OCI-LY7 (cell line): ENCODE measurements around the gene MAP3K20. TPM values are rescaled to one million over a fixed set of nuclear protein-coding genes. Genes with fewer than 3 reads are reported as not detected.

Experiments used
- BruUV-seq: library from RNA; stranded (reverse); fragments of 400-500 nt; replicated peaks from 2 replicates; lab custom pipeline; 2021; lab: Mats Ljungman, UMichigan
- CTCF ChIA-PET: fragments of 300-600 bp; sonication (Branson Sonifier 250); formaldehyde crosslinking; loops from one replicate; lab custom pipeline; 2022; ENCODE audit warnings: antibody characterized with exemption; ENCODE audit not compliant: unreplicated experiment; lab: Charles Lee
- POLR2A ChIA-PET: fragments of 300-600 bp; sonication (Branson Sonifier 250); formaldehyde crosslinking; loops from one replicate; lab custom pipeline; 2022; ENCODE audit warnings: antibody characterized with exemption; lab: Charles Lee
- DNase-seq: peaks from one replicate; pipeline ENCODE4 v3.0.0-alpha.2; 2015; ENCODE audit warnings: low spot score
- H2AFZ ChIP-seq: fragments of 200-600 bp; sonication (generic), shearing (Covaris generic); 2 replicates; pipeline ENCODE4 v1.6.1; 2014; ENCODE audit warnings: mild to moderate bottlenecking, antibody characterized with exemption, low read length, moderate library complexity
- H3K27ac ChIP-seq: fragments of 200-600 bp; sonication (generic); 2 replicates; pipeline ENCODE4 v1.5.1; 2014; ENCODE audit warnings: mixed run types, low read depth, mild to moderate bottlenecking, moderate library complexity, low read length, inconsistent platforms; ENCODE audit not compliant: poor library complexity, severe bottlenecking
- H3K36me3 ChIP-seq: fragments of 200-600 bp; sonication (generic); 2 replicates; pipeline ENCODE4 v1.6.1; 2014; ENCODE audit warnings: mild to moderate bottlenecking, antibody characterized with exemption, low read length, moderate library complexity, mixed read lengths; ENCODE audit not compliant: insufficient read depth
- H3K4me1 ChIP-seq: fragments of 200-600 bp; sonication (generic); 2 replicates; pipeline ENCODE4 v1.5.1; 2014; ENCODE audit warnings: mild to moderate bottlenecking, low read length; ENCODE audit not compliant: insufficient read depth, poor library complexity, severe bottlenecking
- H3K4me2 ChIP-seq: fragments of 200-600 bp; sonication (generic); 2 replicates; pipeline ENCODE4 v1.6.1; 2014; ENCODE audit warnings: mild to moderate bottlenecking, low read length
- H3K4me3 ChIP-seq: fragments of 200-600 bp; sonication (generic); 2 replicates; pipeline ENCODE4 v1.5.1; 2014; ENCODE audit warnings: mild to moderate bottlenecking, low read depth, low read length; ENCODE audit not compliant: poor library complexity, severe bottlenecking
- H3K79me2 ChIP-seq: fragments of 200-600 bp; sonication (generic); 2 replicates; pipeline ENCODE4 v1.6.1; 2016; ENCODE audit warnings: low read depth, mild to moderate bottlenecking, low read length, moderate library complexity, mixed read lengths; ENCODE audit not compliant: insufficient read depth
- H3K9me2 ChIP-seq: fragments of 200-600 bp; sonication (generic); 2 replicates; pipeline ENCODE4 v1.6.1; 2016; ENCODE audit warnings: mild to moderate bottlenecking, low read length, mixed read lengths; ENCODE audit not compliant: insufficient read depth
- H3K9me3 ChIP-seq: fragments of 200-600 bp; sonication (generic); 2 replicates; pipeline ENCODE4 v1.6.1; 2014; ENCODE audit warnings: mild to moderate bottlenecking, mixed run types, low read length, mixed read lengths
- H4K20me1 ChIP-seq: fragments of 200-600 bp; sonication (generic); 2 replicates; pipeline ENCODE4 v1.6.1; 2014; ENCODE audit warnings: mild to moderate bottlenecking, antibody characterized with exemption, low read length, moderate library complexity, mixed read lengths; ENCODE audit not compliant: insufficient read depth
- CTCF ChIP-seq: fragments of 200-600 bp; sonication (generic); conservative IDR thresholded peaks from 2 replicates; pipeline ENCODE4 v1.5.1; 2014; ENCODE audit warnings: mild to moderate bottlenecking, antibody characterized with exemption, low read length, moderate library complexity, mixed read lengths
- EZH2phosphoT487 ChIP-seq: fragments of 200-600 bp; sonication (generic); IDR thresholded peaks from 2 replicates; pipeline ENCODE4 v1.6.1; 2018; ENCODE audit warnings: low read depth, borderline replicate concordance, mild to moderate bottlenecking, mixed run types, antibody characterized with exemption, low read length, moderate library complexity, mixed read lengths
- intact Hi-C: fragments of 100-400 bp; cut with micrococcal nuclease; formaldehyde crosslinking; loops from one replicate; pipeline ENCODE4 v1.10.0; 2022; ENCODE audit not compliant: unreplicated experiment
- total RNA-seq, 2 experiments: library from RNA; depleted of rRNA in 1 of 2; stranded (reverse); fragments of >200 nt in 1 of 2; shearing (Covaris generic) in 1 of 2; gene quantifications; 2 replicates each; pipeline ENCODE4 v1.2.3, GENCODE V29; 2014 to 2022

The MAP3K20 gene
- total RNA-seq, 2 experiments from 2014 or later, result 8.2 to 17.9 TPM

- no peak for DNase-seq
- POLR2A ChIA-PET, result interaction anchor here (0.7 to 1.1 kb wide), 3 partner anchors 111 to 155 kb away, joined by 3 to 5 read pairs (median 4); no protein-coding TSS in a partner anchor
- H3K27ac ChIP-seq, result no peak overlapping the region
- TF ChIP-seq CTCF (no peak), EZH2phosphoT487 (no peak)
- no peak overlapping the region for H3K4me2 ChIP-seq
- no peaks in the 10 kb centered on the region for H3K4me1 ChIP-seq
- BruUV-seq, result no TSS peak
- CTCF ChIA-PET, result no interaction called here
- intact Hi-C loops, result no loop called here
- H3K9me3 ChIP-seq, result no peaks in the 10 kb centered on the region
- H4K20me1 ChIP-seq, result no peaks in the 10 kb centered on the region
- no peaks in the 10 kb centered on the region for H3K9me2 ChIP-seq
- H3K79me2 ChIP-seq, result no peaks in the 10 kb centered on the region
- no peak overlapping the region for H3K4me3 ChIP-seq
- H3K36me3 ChIP-seq, result no peaks in the 10 kb centered on the region
- no peak overlapping the region for H2AFZ ChIP-seq
Observed at GRCh38 chr2:173181982-173182381, 106.3 kb downstream of the MAP3K20 start.

DNA sequence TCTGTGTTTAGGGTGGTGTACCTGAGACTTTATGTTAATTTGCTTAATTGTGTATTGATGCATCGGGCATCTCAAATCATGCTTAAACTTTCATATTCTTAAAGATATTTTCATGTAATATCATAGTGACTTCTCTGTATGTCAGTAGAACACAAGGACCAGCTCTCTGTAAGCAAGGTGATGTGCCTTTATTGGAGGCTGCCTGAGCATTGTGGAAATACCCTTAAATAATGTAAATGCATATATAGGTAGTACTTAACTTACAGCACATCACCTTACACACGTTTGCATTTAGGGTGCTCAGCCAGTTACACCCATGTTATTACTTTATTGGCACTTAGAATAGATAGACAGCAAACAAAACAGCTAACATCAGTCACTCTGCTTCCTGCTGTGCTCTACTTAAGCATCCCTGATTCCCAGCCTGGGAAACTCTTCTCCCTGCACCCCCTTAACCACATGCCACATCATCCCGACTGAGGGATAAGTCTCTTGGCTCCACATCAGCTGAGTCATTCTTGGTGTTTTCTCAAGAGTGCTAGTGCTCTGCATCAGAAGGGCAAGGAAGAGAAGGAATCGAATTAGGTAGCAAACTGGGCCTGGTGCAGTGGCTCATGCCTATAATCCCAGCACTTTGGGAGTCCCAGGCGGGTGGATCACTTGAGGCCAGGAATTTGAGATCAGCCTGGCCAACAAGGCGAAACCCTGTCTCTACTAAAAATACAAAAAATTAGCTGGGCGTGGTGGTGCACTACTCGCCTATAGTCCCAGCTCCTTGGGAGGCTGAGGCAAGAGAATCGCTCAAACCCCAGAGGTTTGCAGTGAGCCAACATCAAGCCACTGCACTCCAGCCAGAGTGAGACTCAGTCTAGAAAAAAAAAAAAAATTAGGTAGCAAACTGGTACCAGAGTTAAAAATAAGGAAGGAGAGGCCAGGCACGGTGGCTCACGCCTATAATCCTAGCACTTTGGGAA is 108.7 kb downstream of the MAP3K20 start:
- H3K36me3 ChIP-seq, result no peaks in the 10 kb centered on the region
- H3K4me2 ChIP-seq, result no peak overlapping the region
- intact Hi-C loops, result no loop called here
- TF ChIP-seq CTCF, result no peak
- TF ChIP-seq EZH2phosphoT487, result no peak
- no peak for DNase-seq
- H4K20me1 ChIP-seq, result no peaks in the 10 kb centered on the region
- ChIA-PET CTCF (no interaction called here), POLR2A (interaction anchor here (0.5 to 1.4 kb wide), 2 partner anchors 14 to 363 kb away, joined by 4 to 5 read pairs; no protein-coding TSS in a partner anchor)
- no peaks in the 10 kb centered on the region for H3K79me2 ChIP-seq
- no peak overlapping the region for H3K27ac ChIP-seq
- H3K4me1 ChIP-seq, result no peaks in the 10 kb centered on the region
- H3K9me2 ChIP-seq, result no peaks in the 10 kb centered on the region
- H3K9me3 ChIP-seq, result no peaks in the 10 kb centered on the region
- no peak overlapping the region for H3K4me3 ChIP-seq
- no TSS peak for BruUV-seq
- H2AFZ ChIP-seq, result no peak overlapping the region

DNA sequence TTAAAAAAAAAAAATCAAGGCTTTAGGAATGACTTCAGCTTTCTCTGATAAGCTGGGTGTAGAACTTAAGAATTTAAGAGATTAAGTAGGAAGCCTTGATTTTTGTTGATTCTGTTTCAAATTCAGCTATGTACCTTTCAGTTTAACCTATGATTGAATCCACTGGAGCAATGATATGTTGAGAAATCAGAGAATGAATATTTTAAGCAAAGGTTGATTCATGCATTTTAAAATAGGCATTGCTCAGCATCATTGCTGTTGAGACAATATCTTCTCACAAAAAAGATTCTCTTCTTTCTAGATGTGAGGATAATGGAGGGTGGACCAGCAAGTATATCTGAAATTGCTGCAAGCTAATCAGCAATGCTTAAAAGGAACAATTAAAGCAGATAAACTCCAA is 109.8 kb downstream of the MAP3K20 start:
- no peaks in the 10 kb centered on the region for H3K9me2 ChIP-seq
- no peaks in the 10 kb centered on the region for H3K4me1 ChIP-seq
- H3K9me3 ChIP-seq, result no peaks in the 10 kb centered on the region
- ChIA-PET POLR2A (no interaction called here), CTCF (no interaction called here)
- no peak overlapping the region for H2AFZ ChIP-seq
- H3K27ac ChIP-seq, result no peak overlapping the region
- intact Hi-C loops, result no loop called here
- TF ChIP-seq CTCF (no peak), EZH2phosphoT487 (no peak)
- BruUV-seq, result no TSS peak
- DNase-seq, result no peak
- no peaks in the 10 kb centered on the region for H3K79me2 ChIP-seq
- H3K4me3 ChIP-seq, result no peak overlapping the region
- no peaks in the 10 kb centered on the region for H4K20me1 ChIP-seq
- H3K36me3 ChIP-seq, result no peaks in the 10 kb centered on the region
- no peak overlapping the region for H3K4me2 ChIP-seq
